ENCODE results near the gene BPHL. TPM values are rescaled to one million over a fixed set of nuclear protein-coding genes. Genes with fewer than 3 reads are reported as not detected.
A peak's percentile ranks its signal among the peaks of the same experiment; 100 is the strongest.
"Not testable (repeated sequence)": the region's sequence is repeated elsewhere in the genome, so short reads cannot be mapped to it uniquely, and the experiment has no call there.

Gene BPHL
- polyA plus RNA-seq, 4 donors: 20.4 to 171 (median 94.2) TPM

DNA sequence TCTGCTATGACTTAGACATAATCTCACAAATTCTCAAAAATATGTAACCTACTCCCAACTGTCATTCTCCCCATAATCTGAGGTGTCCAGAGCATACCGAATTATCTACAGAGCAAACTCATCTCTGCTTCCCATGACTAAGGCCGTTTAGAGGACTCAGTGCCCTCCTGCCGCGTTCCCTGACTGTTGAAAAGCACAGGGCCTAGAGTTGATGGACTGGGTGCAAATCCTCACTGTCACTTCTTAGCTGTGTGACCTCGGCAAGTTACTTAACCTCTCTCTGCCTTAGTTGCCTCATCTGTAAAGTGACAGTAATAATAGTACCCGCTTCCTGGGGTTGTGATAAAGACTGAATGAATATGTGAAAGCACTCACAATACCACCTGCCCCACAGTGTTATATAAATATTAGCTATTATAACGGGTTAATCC, 43.6 kb downstream of the BPHL start:
- Histone ChIP-seq H3K9me3 (ENCODE audit: control insufficient read depth in 2 of 2, insufficient read depth in 1 of 2, low read depth in 1 of 2, low read length in 1 of 2) (no peaks in the 10 kb centered on the region), H3K27me3 (ENCODE audit: control insufficient read depth in 3 of 3, insufficient read depth in 3 of 3, low read length in 3 of 3) (no peaks in the 10 kb centered on the region), H3K4me1 (ENCODE audit: control insufficient read depth in 3 of 3, insufficient read depth in 2 of 3, low read depth in 1 of 3, low read length in 2 of 3) (peaks cover 0 to 40% (median 0%) of the 10 kb centered on the region in 3 donors), H3K4me3 (ENCODE audit: low read depth in 1 of 3, low read length in 3 of 3) (peak overlapping the region in 2 of 3 donors; percentile 54 to 64), H3K36me3 (ENCODE audit: control insufficient read depth in 3 of 3, insufficient read depth in 2 of 3, low read depth in 1 of 3, low read length in 3 of 3) (peaks cover 0 to 2% (median 0%) of the 10 kb centered on the region in 3 donors), H3K27ac (ENCODE audit: low read depth in 1 of 3, low read length in 2 of 3) (peak overlapping the region; percentile 95 to 96 (median 96))
- 27 to 51% (median 29%) methylated on average over 6 to 7 of the region's 7 CpGs for WGBS, 3 donors
- FAIRE-seq (no peak), DNase-seq (no peak)

- Histone ChIP-seq H3K4me3 (ENCODE audit: low read depth in 1 of 3, low read length in 3 of 3) (peak overlapping the region; percentile 54 to 78 (median 64)), H3K27me3 (ENCODE audit: control insufficient read depth in 3 of 3, insufficient read depth in 3 of 3, low read length in 3 of 3) (no peaks in the 10 kb centered on the region), H3K4me1 (ENCODE audit: control insufficient read depth in 3 of 3, insufficient read depth in 2 of 3, low read depth in 1 of 3, low read length in 2 of 3) (peaks cover 0 to 40% (median 0%) of the 10 kb centered on the region in 3 donors), H3K36me3 (ENCODE audit: control insufficient read depth in 3 of 3, insufficient read depth in 2 of 3, low read depth in 1 of 3, low read length in 3 of 3) (peaks cover 0 to 2% (median 0%) of the 10 kb centered on the region in 3 donors), H3K9me3 (ENCODE audit: control insufficient read depth in 2 of 2, insufficient read depth in 1 of 2, low read depth in 1 of 2, low read length in 1 of 2) (no peaks in the 10 kb centered on the region), H3K27ac (ENCODE audit: low read depth in 1 of 3, low read length in 2 of 3) (peak overlapping the region; percentile 95 to 96 (median 96))
- no peak for FAIRE-seq
- WGBS, 3 donors: 0 to 1% (median 1%) methylated on average over 47 to 74 of the region's 74 CpGs
- peak; percentile 90 to 95 for DNase-seq
These were observed 44.2 kb downstream of the BPHL start for GRCh38 chr6:3162565-3163247.

- Histone ChIP-seq H3K27ac (ENCODE audit: low read depth in 1 of 3, low read length in 2 of 3) (peak overlapping the region; percentile 48 to 96 (median 95)), H3K27me3 (ENCODE audit: control insufficient read depth in 3 of 3, insufficient read depth in 3 of 3, low read length in 3 of 3) (no peaks in the 10 kb centered on the region), H3K4me3 (ENCODE audit: low read depth in 1 of 3, low read length in 3 of 3) (peak overlapping the region; percentile 30 to 78 (median 54)), H3K4me1 (ENCODE audit: control insufficient read depth in 3 of 3, insufficient read depth in 2 of 3, low read depth in 1 of 3, low read length in 2 of 3) (peaks cover 0 to 40% (median 0%) of the 10 kb centered on the region in 3 donors), H3K36me3 (ENCODE audit: control insufficient read depth in 3 of 3, insufficient read depth in 2 of 3, low read depth in 1 of 3, low read length in 3 of 3) (peaks cover 0 to 2% (median 0%) of the 10 kb centered on the region in 3 donors), H3K9me3 (ENCODE audit: control insufficient read depth in 2 of 2, insufficient read depth in 1 of 2, low read depth in 1 of 2, low read length in 1 of 2) (no peaks in the 10 kb centered on the region)
- FAIRE-seq (no peak), DNase-seq (no peak)
- WGBS, 3 donors: 9 to 18% (median 10%) methylated on average over 13 of the region's 13 CpGs
These were observed 44.7 kb downstream of the BPHL start for GRCh38 chr6:3163248-3163594.

- no peak for DNase-seq
- no peaks in the 10 kb centered on the region for H3K9me3 ChIP-seq (ENCODE audit: control insufficient read depth in 2 of 2, insufficient read depth in 1 of 2, low read depth in 1 of 2, low read length in 1 of 2)
- H3K4me1 ChIP-seq (ENCODE audit: control insufficient read depth in 3 of 3, insufficient read depth in 2 of 3, low read depth in 1 of 3, low read length in 2 of 3): peaks cover 0 to 30% (median 0%) of the 10 kb centered on the region in 3 donors
- no peak overlapping the region for H3K4me3 ChIP-seq (ENCODE audit: low read depth in 1 of 3, low read length in 3 of 3)
- no peaks in the 10 kb centered on the region for H3K27me3 ChIP-seq (ENCODE audit: control insufficient read depth in 3 of 3, insufficient read depth in 3 of 3, low read length in 3 of 3)
- WGBS, 3 donors: 93 to 96% (median 94%) methylated on average over 6 of the region's 6 CpGs
- no peak overlapping the region for H3K27ac ChIP-seq (ENCODE audit: low read depth in 1 of 3, low read length in 2 of 3)
- no peak for FAIRE-seq
- peaks cover 0 to 2% (median 0%) of the 10 kb centered on the region in 3 donors for H3K36me3 ChIP-seq (ENCODE audit: control insufficient read depth in 3 of 3, insufficient read depth in 2 of 3, low read depth in 1 of 3, low read length in 3 of 3)
These were observed 45.9 kb downstream of the BPHL start for GRCh38 chr6:3164388-3164787.

DNA sequence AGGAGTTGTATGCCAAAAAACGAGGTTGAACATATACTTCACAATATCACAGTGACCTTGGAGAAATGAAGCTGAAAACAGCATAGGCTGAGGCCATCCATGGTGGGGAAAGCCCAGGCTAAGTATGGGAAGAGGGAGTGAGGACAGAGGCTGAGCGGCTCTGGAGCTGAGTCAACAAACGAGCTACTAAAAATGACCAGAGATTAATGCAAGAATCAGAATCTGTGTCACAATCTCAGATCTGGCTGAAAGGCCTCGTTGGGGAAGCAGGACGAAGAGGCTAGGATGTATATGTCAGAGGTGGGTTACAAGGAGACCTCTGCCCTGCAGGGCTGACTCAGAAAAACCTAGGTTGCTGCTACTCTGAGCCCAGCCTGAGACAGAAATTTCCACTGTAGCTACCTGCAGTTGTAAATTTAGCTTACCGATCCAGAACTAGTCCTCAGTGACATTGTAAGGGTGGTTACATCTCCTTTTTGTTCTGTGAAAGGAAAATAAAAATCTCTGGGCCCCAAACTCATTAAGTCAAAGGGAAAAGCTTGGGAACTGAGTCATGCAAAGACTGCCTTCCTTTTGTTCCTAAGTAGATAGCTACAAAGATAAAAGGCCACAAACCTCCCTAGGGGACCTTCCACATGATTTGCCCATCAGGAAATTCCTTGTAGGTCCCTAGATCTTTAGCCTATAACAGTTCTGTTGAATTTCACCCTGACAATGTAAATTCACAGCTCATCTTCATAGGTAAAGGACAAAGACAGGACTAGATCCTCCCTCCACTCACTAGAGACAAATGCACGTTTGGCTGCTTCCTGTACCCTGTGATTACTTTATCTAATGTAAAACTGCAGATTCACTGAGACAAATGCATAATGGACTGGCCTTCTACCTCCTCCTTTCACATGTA, 47.4 kb downstream of the BPHL start:
- Histone ChIP-seq H3K36me3 (ENCODE audit: control insufficient read depth in 3 of 3, insufficient read depth in 2 of 3, low read depth in 1 of 3, low read length in 3 of 3) (no peaks in the 10 kb centered on the region), H3K27ac (ENCODE audit: low read depth in 1 of 3, low read length in 2 of 3) (no peak overlapping the region), H3K4me3 (ENCODE audit: low read depth in 1 of 3, low read length in 3 of 3) (no peak overlapping the region), H3K9me3 (ENCODE audit: control insufficient read depth in 2 of 2, insufficient read depth in 1 of 2, low read depth in 1 of 2, low read length in 1 of 2) (no peaks in the 10 kb centered on the region), H3K27me3 (ENCODE audit: control insufficient read depth in 3 of 3, insufficient read depth in 3 of 3, low read length in 3 of 3) (no peaks in the 10 kb centered on the region), H3K4me1 (ENCODE audit: control insufficient read depth in 3 of 3, insufficient read depth in 2 of 3, low read depth in 1 of 3, low read length in 2 of 3) (peaks cover 0 to 17% (median 0%) of the 10 kb centered on the region in 3 donors)
- DNase-seq (no peak), FAIRE-seq (no peak)
- 73 to 77% (median 77%) methylated on average over 7 of the region's 7 CpGs for WGBS, 3 donors

GRCh38 chr6:3166535-3167225, 48.2 kb downstream of the BPHL start:
- not testable (repeated sequence) for FAIRE-seq; H3K27ac ChIP-seq (ENCODE audit: low read depth in 1 of 3, low read length in 2 of 3); H3K27me3 ChIP-seq (ENCODE audit: control insufficient read depth in 3 of 3, insufficient read depth in 3 of 3, low read length in 3 of 3); H3K4me3 ChIP-seq (ENCODE audit: low read depth in 1 of 3, low read length in 3 of 3); H3K9me3 ChIP-seq (ENCODE audit: control insufficient read depth in 2 of 2, insufficient read depth in 1 of 2, low read depth in 1 of 2, low read length in 1 of 2); H3K36me3 ChIP-seq (ENCODE audit: control insufficient read depth in 3 of 3, insufficient read depth in 2 of 3, low read depth in 1 of 3, low read length in 3 of 3); DNase-seq
- 88 to 93% (median 92%) methylated on average over 10 of the region's 10 CpGs for WGBS, 3 donors
- peaks cover 0 to 11% (median 0%) of the 10 kb centered on the region in 3 donors for H3K4me1 ChIP-seq (ENCODE audit: control insufficient read depth in 3 of 3, insufficient read depth in 2 of 3, low read depth in 1 of 3, low read length in 2 of 3)

DNA sequence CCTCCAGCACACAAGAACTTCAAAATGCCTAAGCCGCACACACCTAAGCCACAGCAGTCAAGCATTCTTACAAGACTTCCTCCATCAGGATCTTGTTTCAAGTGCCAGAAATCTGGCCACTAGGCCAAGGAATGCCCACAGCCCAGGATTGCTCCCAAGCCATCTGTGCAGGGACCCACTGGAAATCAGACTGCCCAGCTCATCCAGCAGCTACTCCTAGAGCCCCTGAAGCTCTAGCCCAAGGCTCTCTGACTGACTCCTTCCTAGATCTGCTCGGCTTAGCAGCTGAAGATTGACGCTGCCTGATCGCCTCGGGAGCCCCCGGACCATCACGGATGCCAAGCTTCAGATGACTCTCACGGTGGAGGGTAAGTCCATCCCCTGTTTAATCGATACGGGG, 49.5 kb downstream of the BPHL start:
- H3K4me1 ChIP-seq (ENCODE audit: control insufficient read depth in 3 of 3, insufficient read depth in 2 of 3, low read depth in 1 of 3, low read length in 2 of 3); H3K4me3 ChIP-seq (ENCODE audit: low read depth in 1 of 3, low read length in 3 of 3); FAIRE-seq; H3K36me3 ChIP-seq (ENCODE audit: control insufficient read depth in 3 of 3, insufficient read depth in 2 of 3, low read depth in 1 of 3, low read length in 3 of 3); DNase-seq; H3K27me3 ChIP-seq (ENCODE audit: control insufficient read depth in 3 of 3, insufficient read depth in 3 of 3, low read length in 3 of 3); H3K9me3 ChIP-seq (ENCODE audit: control insufficient read depth in 2 of 2, insufficient read depth in 1 of 2, low read depth in 1 of 2, low read length in 1 of 2); H3K27ac ChIP-seq (ENCODE audit: low read depth in 1 of 3, low read length in 2 of 3): not testable (repeated sequence)
- WGBS, 3 donors: 95 to 96% (median 96%) methylated on average over 10 of the region's 10 CpGs

GRCh38 chr6:3170676-3171075, 52.2 kb downstream of the BPHL start:
- H3K36me3 ChIP-seq (ENCODE audit: control insufficient read depth in 3 of 3, insufficient read depth in 2 of 3, low read depth in 1 of 3, low read length in 3 of 3); FAIRE-seq; H3K27ac ChIP-seq (ENCODE audit: low read depth in 1 of 3, low read length in 2 of 3); H3K4me1 ChIP-seq (ENCODE audit: control insufficient read depth in 3 of 3, insufficient read depth in 2 of 3, low read depth in 1 of 3, low read length in 2 of 3); H3K27me3 ChIP-seq (ENCODE audit: control insufficient read depth in 3 of 3, insufficient read depth in 3 of 3, low read length in 3 of 3); DNase-seq; H3K4me3 ChIP-seq (ENCODE audit: low read depth in 1 of 3, low read length in 3 of 3); H3K9me3 ChIP-seq (ENCODE audit: control insufficient read depth in 2 of 2, insufficient read depth in 1 of 2, low read depth in 1 of 2, low read length in 1 of 2): not testable (repeated sequence)
- 92 to 97% (median 96%) methylated on average over 20 to 24 of the region's 24 CpGs for WGBS, 3 donors

All from small intestine (tissue), 7 donors.